SH-SY5Y (cell line): ENCODE results near the gene BUB3.

Source experiments
- GATA2 ChIP-seq: IDR thresholded peaks from 2 replicates; pipeline ENCODE4 v1.6.1; 2011; ENCODE audit warnings: mild to moderate bottlenecking, low read depth, low read length
- GATA3 ChIP-seq: IDR thresholded peaks from 2 replicates; pipeline ENCODE4 v1.6.1; 2011; ENCODE audit warnings: low read depth, mild to moderate bottlenecking, low read length, moderate library complexity

Gene BUB3

DNA sequence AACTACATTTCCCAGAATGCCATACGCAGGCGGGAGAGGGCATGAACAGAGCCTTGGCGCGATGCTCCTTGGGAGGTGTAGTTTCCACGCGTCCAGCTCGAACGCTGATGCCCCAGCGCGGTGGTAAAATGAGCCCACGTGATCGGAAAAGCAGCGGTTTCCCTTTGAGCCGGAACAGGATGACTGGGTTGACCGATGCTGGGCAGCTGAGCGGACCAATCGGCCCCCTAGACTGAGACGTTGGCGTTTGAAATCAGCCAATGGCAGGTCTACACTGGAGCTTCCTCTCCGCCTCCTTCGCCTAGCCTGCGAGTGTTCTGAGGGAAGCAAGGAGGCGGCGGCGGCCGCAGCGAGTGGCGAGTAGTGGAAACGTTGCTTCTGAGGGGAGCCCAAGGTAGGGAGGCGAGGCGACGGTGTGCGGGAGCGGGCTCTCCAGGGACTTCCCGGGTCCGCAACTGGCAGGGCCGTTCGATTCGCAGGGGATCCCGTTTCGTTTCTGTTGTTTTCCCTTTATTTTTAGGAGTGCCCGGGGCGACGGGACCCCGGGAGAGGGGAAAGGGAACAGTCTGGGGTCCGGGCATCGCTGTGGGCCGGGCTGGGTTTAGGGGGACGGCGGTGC, at the start of gene BUB3:
TSS of gene BUB3 (plus strand) at position 311 of the 619 bp plus-strand sequence. CDS start 516 bp downstream, outside the sequence.
- TF ChIP-seq GATA3: no peak

DNA sequence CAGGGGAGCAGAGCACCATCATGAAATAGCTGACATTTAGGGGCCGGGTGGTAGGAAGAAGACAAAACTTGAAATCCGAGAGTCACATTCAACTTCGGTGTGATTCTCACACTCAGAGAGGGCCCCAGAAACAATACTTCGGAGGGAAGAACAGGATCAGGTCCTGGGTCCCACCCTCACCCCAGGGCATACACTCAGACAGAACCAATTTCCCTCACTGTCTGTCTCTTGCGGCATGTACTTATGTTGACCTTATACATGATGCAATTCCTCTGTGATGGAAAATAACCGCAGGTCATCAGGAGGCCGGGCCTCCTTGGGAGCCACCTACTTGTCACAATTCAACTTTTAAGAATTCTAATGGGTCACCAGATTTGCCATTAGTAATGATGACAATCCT, 44.7 kb upstream of the BUB3 start:
- TF ChIP-seq GATA3 (no peak), GATA2 (no peak)

DNA sequence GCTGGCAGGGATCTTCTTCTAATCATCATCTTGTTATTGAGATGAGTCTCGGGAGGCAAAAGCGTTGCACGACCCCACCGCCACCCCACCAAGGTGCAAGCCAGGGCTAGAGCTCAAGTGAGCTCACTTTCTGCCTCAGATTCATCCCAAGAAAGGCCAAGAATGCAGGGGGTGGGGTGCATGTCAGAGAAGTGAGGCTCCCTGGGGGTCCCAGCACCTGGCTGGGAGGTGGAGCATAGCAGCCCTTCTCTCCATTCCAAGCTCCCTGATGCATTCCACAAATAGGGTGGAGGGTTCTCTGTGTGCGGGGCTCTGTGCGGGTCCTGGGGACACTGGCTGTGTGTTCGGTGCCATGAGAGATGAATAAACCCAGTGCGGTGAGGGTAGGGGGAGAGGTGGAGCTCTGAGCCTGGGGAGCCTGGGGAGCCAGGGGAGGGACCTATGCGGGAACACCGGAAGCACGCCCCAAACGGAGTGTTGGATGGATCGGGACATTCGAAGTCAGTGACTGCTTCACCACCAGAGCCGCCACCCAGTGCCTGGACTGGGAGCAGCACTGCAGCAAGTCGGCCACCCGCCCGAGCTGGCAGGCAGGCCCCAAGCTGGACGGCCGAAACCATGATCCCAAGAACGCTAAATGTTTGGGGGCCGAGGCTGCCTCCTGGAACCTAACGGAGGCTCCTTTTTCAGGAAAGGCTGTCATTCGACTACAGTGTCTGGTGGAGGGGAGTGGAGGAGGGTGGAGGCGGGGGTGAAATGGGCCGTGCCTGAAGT, 36.4 kb upstream of the BUB3 start:
- TF ChIP-seq GATA2: no peak
- no peak for TF ChIP-seq GATA3

DNA sequence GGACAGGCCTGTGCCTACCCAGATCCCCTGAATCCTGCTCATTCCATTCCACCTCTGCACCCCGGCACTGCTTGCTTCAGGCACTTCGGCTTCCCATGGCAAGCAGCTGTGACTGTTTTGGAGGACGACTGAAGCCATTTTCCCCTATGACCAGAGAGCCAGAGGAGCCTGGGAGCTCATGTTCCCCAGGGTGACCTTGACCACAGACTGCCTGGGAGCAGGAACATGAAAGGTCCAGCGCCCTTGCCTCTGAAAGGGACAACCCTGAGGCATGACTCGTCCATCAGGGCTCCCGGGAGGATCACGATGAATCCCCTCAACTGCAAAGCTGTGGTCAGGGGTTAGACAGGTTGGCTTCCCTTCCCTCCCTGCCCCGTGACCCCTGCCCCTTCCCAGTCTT, 35.1 kb upstream of the BUB3 start:
- TF ChIP-seq GATA3 (no peak), GATA2 (no peak)

- TF ChIP-seq GATA2: no peak
- TF ChIP-seq GATA3: no peak
Observed at GRCh38 chr10:123126246-123126645, 28.0 kb upstream of the BUB3 start.

DNA sequence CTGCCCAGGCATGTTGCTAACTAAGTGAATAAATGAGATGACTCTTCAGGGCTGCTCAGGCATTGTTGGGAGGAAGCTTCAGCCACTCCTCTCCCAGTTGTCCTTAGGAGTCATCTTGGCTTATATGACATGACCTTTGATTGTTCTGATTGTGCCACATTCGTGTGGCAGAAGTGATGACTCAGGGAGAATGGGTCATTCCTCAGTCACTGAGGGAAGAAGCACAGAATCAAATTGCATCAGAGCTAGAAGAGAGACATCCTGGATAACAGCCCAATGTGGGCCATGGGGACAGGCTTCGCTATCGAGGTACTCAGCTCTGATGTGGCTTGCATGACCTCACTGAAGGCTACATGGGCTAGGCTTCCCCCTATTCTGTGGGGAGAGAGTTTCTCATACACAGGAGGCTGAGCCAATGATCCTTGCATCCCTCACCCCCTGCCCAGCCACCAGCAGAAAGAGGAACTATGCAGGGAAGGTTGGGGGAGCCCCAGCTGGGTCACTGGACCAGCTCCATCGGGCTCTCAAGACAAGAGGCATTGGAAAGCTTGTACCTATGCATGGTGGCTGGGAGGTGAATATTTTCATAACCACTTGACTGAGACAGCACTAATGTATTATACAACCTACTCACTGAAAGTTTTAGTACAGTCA, 24.5 kb upstream of the BUB3 start:
- TF ChIP-seq GATA2: no peak
- no peak for TF ChIP-seq GATA3

DNA sequence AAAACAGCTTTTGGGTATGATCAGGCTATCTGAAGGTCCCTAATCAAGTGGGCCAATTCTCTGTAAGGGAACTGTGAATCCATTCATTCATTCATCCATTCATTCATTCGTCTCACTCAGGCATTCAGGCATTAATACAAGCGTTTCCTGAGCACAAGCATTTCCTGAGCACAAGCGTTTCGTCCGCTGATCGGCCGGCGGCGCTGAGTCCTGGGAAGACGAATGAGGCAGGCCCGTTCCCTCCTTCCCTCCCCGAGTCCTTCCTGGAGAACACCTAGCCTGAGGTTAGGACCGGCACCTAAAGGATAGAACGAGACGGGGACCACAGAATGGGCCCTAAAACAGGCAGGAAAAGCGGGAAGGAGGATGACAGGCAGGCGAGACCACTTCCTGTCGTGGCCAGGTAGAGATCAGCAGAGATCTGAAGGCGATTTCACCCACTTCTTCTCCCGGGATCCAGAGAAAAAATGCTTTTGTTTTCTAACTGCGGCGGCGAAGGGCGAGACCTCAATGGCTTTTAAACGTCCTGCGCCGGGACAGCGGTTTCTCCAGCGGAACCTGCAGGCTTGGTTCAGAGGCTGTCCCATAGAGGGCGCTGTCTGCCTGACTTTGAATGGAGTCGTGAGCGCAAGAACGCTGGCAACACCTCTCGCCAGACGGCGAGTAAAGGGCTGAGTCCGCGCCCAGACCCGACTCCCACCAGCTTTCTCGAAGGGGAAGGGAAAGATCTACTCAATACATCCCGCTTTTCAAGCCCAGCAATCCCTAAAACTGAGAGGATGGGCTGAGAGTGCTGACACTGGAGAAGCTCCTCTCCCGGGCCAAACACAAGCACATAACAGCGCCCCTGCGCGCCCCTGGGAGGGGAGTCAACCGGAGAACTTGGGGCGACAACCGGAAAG, 21.4 kb upstream of the BUB3 start:
- TF ChIP-seq GATA3 (no peak), GATA2 (no peak)

DNA sequence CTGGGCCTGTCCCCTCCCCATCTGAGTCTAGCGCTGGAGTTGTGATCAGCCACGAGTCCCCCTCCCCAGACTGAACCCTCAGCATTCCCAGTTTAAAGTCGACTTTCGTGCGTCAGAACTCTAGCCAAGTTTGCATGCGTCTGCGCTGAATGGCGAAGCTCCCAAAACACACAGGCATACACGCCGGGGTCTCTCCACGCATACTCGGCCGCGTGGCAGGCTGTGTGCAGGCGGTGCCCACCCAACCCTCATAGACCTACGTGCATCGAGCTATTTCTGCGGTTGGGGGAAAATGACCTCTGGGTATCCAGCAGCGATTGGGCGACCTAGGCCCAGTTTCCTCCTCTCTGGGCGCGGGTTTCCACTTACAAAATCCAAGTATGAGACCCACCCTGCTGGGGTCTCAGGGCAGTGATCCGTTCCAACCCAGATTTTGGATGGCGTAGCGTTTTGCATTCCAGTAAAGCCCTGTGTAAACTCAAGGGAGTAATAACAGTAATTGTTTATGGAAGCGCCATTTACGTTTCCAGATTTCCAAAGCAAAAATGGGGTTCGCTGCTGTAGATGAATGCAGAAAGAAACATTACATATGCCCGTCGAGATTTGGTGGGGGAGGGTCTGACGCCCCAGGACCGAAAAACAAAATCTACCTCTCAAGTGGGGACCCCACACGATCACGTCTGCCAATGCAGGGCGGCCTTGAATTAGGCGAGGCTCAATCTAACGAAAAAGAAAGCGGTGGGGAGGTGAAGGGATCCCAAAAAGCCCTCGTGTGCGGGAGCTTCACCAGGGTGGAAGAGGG, 20.5 kb upstream of the BUB3 start:
- no peak for TF ChIP-seq GATA3
- TF ChIP-seq GATA2: no peak

GRCh38 chr10:123134343-123134914, 19.8 kb upstream of the BUB3 start:
- TF ChIP-seq GATA2 (no peak), GATA3 (no peak)

- TF ChIP-seq GATA3: no peak
- TF ChIP-seq GATA2: no peak
Observed at GRCh38 chr10:123134915-123135414, 19.2 kb upstream of the BUB3 start.

- TF ChIP-seq GATA2 (no peak), GATA3 (no peak)
Observed at GRCh38 chr10:123135415-123136141, 18.6 kb upstream of the BUB3 start, which contains the start of gene HMX3. Gene HMX3 (plus strand): TSS chr10:123135970. CDS start chr10:123136051, 81 bp downstream.

- TF ChIP-seq GATA3: no peak
- TF ChIP-seq GATA2: no peak
Observed at GRCh38 chr10:123136221-123136805, 17.9 kb upstream of the BUB3 start.
